NCI-H774 (cell line): ENCODE measurements around the gene SEMA4C.

ENCODE experiments used
- DNase-seq: peaks from one replicate; lab custom pipeline; 2025; lab: John Stamatoyannopoulos, UW

SEMA4C gene

DNA sequence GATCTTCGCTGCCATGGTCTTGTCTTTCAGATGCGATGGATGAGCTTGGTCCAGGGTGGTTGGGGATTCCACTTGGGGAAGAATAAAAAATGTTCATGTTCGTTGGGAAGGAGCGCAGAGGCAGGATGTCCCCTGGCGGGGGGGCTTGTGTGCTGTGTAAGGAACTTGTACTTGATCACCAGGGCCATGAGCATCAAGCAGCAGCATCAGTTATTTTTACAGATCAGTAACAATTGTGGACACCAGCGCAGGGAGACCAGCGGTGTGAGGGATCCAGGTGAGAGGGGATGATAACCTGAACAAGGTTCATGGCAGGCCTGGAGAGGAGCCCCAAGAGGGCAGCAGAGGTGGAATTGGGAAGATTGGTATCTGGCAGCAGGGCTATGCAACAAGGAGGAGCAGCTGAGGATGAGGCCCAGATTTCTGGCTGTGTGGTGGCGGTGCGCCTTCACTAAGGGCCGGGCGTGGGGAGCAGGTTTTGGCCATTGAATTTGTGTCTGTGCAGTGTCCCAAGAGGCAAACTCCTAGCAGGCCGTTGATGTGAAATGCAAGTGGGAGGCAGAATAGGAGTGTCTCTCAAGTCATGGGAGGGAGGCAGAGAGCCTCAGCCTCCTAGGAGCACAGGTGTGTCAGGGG lies 49.9 kb downstream of the SEMA4C start:
- DNase-seq, result no peak

DNA sequence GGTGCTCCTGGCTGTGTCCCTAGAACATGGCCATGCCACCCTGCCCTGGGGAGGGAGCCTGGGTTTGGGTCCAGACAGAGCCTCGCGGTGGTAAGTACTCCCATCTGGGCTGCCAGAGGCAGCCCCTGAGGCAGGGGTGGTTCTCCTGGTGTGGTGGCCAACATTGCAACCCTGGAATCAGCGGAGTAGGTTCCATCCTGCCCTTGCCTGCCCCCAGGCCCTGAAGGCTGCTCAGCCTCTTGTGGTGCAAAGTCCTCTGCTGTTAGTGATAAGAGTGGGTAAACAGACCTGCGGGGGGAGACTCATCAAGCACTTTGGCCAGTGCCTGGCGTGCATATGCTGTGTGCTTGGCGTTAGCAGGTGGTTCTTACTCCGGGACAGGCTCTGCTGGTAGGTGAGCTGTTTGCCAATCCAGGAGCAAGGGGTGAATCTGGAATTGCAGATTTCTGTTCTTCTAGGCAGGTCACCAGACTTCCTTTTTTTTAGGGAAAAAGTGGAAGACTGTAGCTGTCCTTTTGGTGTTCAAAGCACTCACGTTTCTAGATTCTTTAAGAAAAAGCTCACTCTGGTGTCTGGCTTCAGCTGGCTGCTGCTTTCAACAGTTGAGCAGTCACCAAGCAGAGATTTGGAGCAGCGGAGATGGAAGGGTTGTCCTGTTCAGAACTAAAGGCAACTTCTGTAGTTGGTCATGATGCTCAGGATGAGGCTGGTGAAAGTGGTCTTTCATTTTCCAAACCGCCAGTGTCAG lies 50.6 kb downstream of the SEMA4C start:
- DNase-seq, result no peak

DNA sequence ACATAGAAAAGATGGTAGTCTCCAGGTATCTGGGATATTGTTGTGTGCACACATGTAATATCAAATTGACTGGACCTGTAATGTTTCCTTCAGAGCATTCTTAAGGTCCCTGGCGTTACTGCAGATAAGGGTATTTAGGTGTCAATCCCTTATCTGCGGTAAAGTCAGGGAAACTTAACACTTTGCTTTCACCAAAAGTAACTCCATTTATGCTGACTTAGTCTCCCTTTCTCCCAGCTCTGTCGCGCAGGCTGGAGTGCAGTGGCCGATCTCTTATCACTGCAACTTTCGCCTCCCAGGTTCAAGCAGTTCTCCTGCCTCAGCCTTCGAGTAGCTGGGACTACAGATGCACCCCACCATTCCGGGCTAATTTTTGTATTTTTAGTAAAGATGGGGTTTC lies 52.0 kb downstream of the SEMA4C start:
- no peak for DNase-seq

DNA sequence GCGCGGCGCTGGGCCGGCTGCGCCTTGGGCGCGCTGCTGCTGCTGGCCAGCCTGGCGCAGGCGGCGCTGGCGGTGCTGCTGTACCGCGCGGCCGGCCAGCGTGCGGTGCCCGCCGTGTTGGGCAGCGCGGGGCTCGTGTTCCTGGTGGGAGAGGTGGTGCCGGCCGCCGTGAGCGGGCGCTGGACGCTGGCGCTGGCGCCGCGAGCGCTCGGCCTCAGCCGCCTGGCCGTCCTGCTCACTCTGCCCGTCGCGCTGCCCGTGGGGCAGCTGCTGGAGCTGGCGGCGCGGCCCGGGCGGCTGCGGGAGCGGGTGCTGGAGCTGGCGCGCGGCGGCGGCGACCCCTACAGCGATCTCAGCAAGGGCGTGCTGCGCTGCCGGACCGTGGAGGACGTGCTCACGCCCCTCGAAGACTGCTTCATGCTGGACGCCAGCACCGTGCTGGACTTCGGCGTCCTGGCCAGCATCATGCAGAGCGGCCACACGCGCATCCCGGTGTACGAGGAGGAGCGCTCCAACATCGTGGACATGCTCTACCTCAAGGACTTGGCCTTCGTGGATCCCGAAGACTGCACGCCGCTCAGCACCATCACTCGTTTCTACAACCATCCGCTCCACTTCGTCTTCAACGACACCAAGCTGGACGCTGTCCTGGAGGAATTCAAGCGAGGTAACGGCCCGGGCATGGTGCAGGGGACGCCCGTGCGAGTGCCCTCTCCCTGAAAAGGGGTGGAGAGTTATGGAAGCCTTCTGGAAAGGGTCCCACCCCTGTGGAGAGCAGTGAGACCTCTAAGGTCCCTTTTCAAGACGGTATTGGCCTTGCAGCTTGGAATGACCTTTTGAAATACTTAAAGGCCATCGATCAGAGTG lies 52.8 kb downstream of the SEMA4C start:
- no peak for DNase-seq

GRCh38 chr2:96816127-96816835 lies 53.6 kb downstream of the SEMA4C start, which contains the start of gene CNNM3:
CNNM3 (plus strand) TSS chr2:96816268; CDS start chr2:96816278, 10 bp downstream.
- peak; percentile 92 for DNase-seq

DNA sequence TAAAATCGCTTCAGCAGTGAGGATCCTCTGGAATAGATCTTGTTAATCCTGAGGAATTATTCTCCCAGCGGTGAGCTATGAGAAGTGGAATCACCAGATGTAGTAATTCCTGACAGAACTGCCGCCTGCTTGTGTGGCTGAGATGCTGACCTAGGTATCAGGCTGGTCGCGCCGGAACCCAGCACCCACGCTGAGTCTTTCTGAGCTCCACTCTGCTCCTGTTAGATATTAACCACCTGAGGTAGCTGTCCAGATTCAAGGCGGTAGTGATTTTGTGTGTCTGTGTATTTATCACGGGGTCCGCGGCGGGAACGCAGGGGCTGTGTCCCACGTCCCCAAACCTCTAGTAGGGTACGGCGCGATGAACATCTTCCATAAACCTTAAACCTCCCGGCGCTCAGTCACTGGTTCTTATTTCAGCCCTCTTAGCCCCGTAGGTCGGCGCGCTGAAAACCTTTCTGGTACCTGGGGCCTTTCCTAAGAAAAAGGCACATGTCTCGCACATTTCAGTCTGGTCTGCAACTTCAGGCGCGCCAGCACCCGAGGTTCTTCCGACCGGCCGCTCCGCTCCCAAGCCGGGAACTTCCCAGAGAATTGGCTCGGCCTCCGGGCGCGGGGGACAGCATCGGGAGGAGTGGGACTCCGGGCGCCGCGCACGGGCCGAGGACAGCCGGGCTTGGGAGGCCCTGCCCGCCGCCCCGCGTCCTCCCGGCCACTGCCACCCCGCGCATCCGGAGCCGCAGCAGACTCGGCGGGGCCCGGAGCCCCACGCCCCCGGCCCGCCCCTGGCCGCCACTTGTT lies 54.4 kb downstream of the SEMA4C start:
- DNase-seq, result no peak

DNA sequence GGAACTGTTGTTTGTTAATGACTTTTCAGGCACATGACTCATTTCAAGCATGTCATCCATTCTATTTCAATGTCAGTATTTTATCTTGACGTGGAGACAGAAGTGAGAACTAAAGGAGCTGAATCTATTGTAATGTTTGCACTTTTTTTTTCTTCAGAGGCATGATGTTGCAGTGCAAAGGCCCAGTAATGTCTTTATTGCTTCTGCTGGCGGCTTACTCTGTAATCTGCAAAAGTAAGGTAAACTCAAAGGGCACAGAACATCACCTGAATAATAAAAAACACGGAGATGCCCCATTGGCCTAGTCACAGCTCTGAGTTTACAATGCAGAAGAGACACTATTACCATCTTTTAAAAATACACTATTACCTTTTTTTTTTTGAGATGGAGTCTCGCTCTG lies 56.2 kb downstream of the SEMA4C start:
- DNase-seq, result no peak

DNA sequence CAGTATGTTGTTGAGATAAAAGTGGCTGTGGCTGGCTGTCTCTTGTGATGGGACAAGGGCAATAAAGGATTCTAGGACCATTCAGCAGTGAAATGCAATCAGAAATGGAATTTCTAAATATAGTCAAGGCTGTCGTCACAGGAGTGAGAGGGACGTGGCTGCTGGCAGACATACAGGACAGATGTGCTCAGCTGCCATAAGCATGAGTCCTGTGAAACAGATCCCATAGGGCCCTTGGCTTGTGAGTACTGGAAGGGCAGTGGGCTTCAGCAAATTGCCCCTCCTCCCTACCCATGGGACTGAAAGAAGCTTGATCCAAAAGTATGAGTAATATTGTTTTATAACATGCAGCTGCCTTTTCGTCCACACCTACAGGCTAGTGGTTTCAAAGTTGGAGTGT lies 58.0 kb downstream of the SEMA4C start:
- DNase-seq, result no peak

GRCh38 chr2:96810783-96811192 lies 59.1 kb downstream of the SEMA4C start:
- DNase-seq, result no peak

- DNase-seq, result no peak
These were observed 59.7 kb downstream of the SEMA4C start for GRCh38 chr2:96809951-96810782.
